Measurements from ENCODE around the gene RORB. TPM values are rescaled to one million over a fixed set of nuclear protein-coding genes. Genes with fewer than 3 reads are reported as not detected.

RORB gene
- total RNA-seq (1 to 10 TPM in 1 of 2 donors, under 1 TPM in 1; 0.40 to 3.9 TPM), polyA plus RNA-seq (1 to 10 TPM; 1.1 TPM)
- long read RNA-seq, donor 1: 0 reads
- long read RNA-seq, donor 2: 0 reads
- long read RNA-seq, donor 3: 0 reads
- long read RNA-seq, donor 4, full-length matches to known transcripts: 1 of 1 reads
- long read RNA-seq, donor 4, partial matches to known transcripts: 0 of 1 reads
- long read RNA-seq, donor 4, other reads (novel, unspliced or antisense): 0 of 1 reads
- long read RNA-seq, donor 5: 0 reads

DNA sequence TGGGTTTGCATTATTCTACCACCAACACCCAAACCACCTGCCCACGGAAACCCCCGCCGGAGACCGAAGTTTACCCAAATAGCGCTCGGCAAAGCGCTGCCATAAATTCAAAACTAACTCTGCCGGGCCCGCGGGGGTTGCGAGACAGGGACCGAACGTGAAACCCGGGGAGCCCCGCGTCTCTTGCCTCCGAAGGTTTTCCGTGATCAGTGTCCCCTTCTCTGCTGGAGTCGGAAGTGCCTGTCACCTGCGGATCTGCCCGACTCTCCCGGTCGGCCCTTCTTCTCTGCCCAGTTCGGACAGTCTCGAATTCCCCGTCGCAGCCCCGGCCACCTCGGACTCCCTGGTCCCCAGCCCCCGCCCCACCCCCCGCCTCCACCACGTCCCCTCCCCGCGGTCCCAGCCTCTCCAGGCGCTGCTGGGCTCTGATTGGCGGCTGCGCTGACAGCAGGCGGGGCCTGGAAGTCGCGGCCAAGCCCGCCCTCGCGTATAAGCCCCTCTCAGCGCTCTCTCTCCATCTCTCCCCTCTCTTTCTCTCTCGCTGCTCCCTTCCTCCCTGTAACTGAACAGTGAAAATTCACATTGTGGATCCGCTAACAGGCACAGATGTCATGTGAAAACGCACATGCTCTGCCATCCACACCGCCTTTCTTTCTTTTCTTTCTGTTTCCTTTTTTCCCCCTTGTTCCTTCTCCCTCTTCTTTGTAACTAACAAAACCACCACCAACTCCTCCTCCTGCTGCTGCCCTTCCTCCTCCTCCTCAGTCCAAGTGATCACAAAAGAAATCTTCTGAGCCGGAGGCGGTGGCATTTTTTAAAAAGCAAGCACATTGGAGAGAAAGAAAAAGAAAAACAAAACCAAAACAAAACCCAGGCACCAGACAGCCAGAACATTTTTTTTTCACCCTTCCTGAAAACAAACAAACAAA lies at the start of gene RORB:
TSS of gene RORB (plus strand) at position 517 of the 929 bp plus-strand sequence. CDS start 642 bp downstream, outside the sequence.
- Histone ChIP-seq H3K27me3 (ENCODE audit: control insufficient read depth in 3 of 3, insufficient read depth in 3 of 3, low read length in 2 of 3) (peaks cover 3 to 71% (median 61%) of the 10 kb centered on the region in 3 donors), H3K27ac (ENCODE audit: low read depth in 1 of 2, low read length in 1 of 2) (peak within 1 kb of the TSS in 1 of 2 donors; percentile 5), H3K9ac (ENCODE audit: insufficient read depth in 1 of 2, low read length in 2 of 2) (peak within 1 kb of the TSS in 1 of 2 donors; percentile 55), H3K4me3 (peak within 1 kb of the TSS; percentile 54), H3K36me3 (ENCODE audit: control insufficient read depth in 4 of 4, insufficient read depth in 4 of 4, low read length in 4 of 4) (no peaks in the 10 kb centered on the region), H3K9me3 (ENCODE audit: control insufficient read depth in 4 of 4, insufficient read depth in 3 of 4, low read length in 3 of 4) (no peaks in the 10 kb centered on the region), H3K4me1 (ENCODE audit: control insufficient read depth in 5 of 5, insufficient read depth in 5 of 5, low read length in 5 of 5) (peaks cover 0 to 31% (median 2%) of the 10 kb centered on the region in 5 donors)
- TF ChIP-seq CTCF (IDR thresholded peaks at IDR 0.05; ENCODE audit: control extremely low read depth, extremely low read depth): no peak
- peak; percentile 75 for ATAC-seq (ENCODE audit: insufficient read depth, low FRiP score)
- 0 to 1% methylated on average over 50 of the region's 50 CpGs for WGBS, 2 donors
- DNase-seq: peak; percentile 80 to 86 (median 81)

- H3K4me1 ChIP-seq (ENCODE audit: control insufficient read depth in 5 of 5, insufficient read depth in 5 of 5, low read length in 5 of 5): peaks cover 0 to 4% (median 0%) of the 10 kb centered on the region in 5 donors
- no peak overlapping the region for H3K9ac ChIP-seq (ENCODE audit: insufficient read depth in 1 of 2, low read length in 2 of 2)
- no peaks in the 10 kb centered on the region for H3K36me3 ChIP-seq (ENCODE audit: control insufficient read depth in 4 of 4, insufficient read depth in 4 of 4, low read length in 4 of 4)
- 54 to 65% methylated on average over 2 of the region's 2 CpGs for WGBS, 2 donors
- no peaks in the 10 kb centered on the region for H3K27me3 ChIP-seq (ENCODE audit: control insufficient read depth in 3 of 3, insufficient read depth in 3 of 3, low read length in 2 of 3)
- no peak overlapping the region for H3K4me3 ChIP-seq
- DNase-seq: no peak
- H3K9me3 ChIP-seq (ENCODE audit: control insufficient read depth in 4 of 4, insufficient read depth in 3 of 4, low read length in 3 of 4): peaks cover 0 to 2% (median 0%) of the 10 kb centered on the region in 4 donors
- peak; percentile 47 for ATAC-seq (ENCODE audit: insufficient read depth, low FRiP score)
- no peak for TF ChIP-seq CTCF (IDR thresholded peaks at IDR 0.05; ENCODE audit: control extremely low read depth, extremely low read depth)
- H3K27ac ChIP-seq (ENCODE audit: low read depth in 1 of 2, low read length in 1 of 2): no peak overlapping the region
These were observed 49.5 kb upstream of the RORB start for GRCh38 chr9:74447451-74448193.

DNA sequence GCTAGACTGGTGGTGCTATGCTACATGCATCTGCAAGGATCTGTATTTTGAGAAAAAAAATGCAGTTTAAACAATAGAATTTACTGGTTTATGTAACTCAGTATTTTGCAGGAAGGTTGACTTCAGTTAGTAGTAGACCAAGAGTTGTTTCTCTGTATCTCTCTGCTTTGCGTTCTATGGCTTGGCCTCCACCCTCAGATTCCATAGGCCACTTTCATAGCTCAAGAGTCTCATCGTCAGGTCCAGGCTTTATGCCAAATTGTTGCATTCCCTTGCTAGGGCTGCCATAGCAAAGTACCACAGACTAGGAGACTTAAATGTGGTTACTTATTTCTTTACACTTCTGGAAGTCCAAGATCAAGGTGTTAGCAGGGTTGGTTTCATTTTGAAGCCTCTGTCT lies 48.1 kb upstream of the RORB start:
- Histone ChIP-seq H3K9me3 (ENCODE audit: control insufficient read depth in 4 of 4, insufficient read depth in 3 of 4, low read length in 3 of 4) (peaks cover 0 to 2% (median 0%) of the 10 kb centered on the region in 4 donors), H3K36me3 (ENCODE audit: control insufficient read depth in 4 of 4, insufficient read depth in 4 of 4, low read length in 4 of 4) (no peaks in the 10 kb centered on the region), H3K4me3 (no peak overlapping the region), H3K27ac (ENCODE audit: low read depth in 1 of 2, low read length in 1 of 2) (no peak overlapping the region), H3K27me3 (ENCODE audit: control insufficient read depth in 3 of 3, insufficient read depth in 3 of 3, low read length in 2 of 3) (no peaks in the 10 kb centered on the region), H3K9ac (ENCODE audit: insufficient read depth in 1 of 2, low read length in 2 of 2) (no peak overlapping the region), H3K4me1 (ENCODE audit: control insufficient read depth in 5 of 5, insufficient read depth in 5 of 5, low read length in 5 of 5) (peaks cover 0 to 4% (median 0%) of the 10 kb centered on the region in 5 donors)
- WGBS, 2 donors: 65 to 80% methylated on average over 2 of the region's 2 CpGs
- no peak for DNase-seq
- no peak for ATAC-seq (ENCODE audit: insufficient read depth, low FRiP score)
- TF ChIP-seq CTCF (IDR thresholded peaks at IDR 0.05; ENCODE audit: control extremely low read depth, extremely low read depth): no peak

Measured in lung (tissue), 16 donors.